Panc1 (cell line): ENCODE results near the gene TP63. TPM values are rescaled to one million over a fixed set of nuclear protein-coding genes. Genes with fewer than 3 reads are reported as not detected.
A peak's percentile ranks its signal among the peaks of the same experiment; 100 is the strongest.

Source experiments
- ATAC-seq: fragments of 200-7000 bp; cut with Tn5 transposase; 2 replicates; pipeline ENCODE4 v1.9.1; 2020; ENCODE audit warnings: mild to moderate bottlenecking, moderate library complexity
- BruUV-seq: library from RNA; stranded (reverse); fragments of 400-500 nt; replicated peaks from 2 replicates; lab custom pipeline; 2021; lab: Mats Ljungman, UMichigan
- CTCF ChIA-PET: fragments of 300-600 bp; sonication (Branson Sonifier 250); formaldehyde crosslinking; loops from one replicate; lab custom pipeline; 2022; ENCODE audit warnings: antibody characterized with exemption; lab: Charles Lee
- POLR2A ChIA-PET: fragments of 300-600 bp; sonication (Branson Sonifier 250); formaldehyde crosslinking; loops from one replicate; lab custom pipeline; 2022; ENCODE audit warnings: antibody characterized with exemption; lab: Charles Lee
- DNase-seq: peaks from one replicate; pipeline ENCODE4 v3.0.0-alpha.2; 2010; ENCODE audit warnings: low read depth, low spot score
- H3K27ac ChIP-seq: 2 replicates; pipeline ENCODE4 v1.5.1; 2011; ENCODE audit warnings: mild to moderate bottlenecking, low read length, inconsistent platforms
- H3K27me3 ChIP-seq: fragments of 200-500 bp; sonication (Bioruptor generic); 2 replicates; pipeline ENCODE4 v1.6.0; 2014; ENCODE audit warnings: low read length, inconsistent platforms; ENCODE audit not compliant: control insufficient read depth, insufficient read depth
- H3K36me3 ChIP-seq: fragments of 200-500 bp; sonication (Bioruptor generic); 2 replicates; pipeline ENCODE4 v1.5.1; 2014; ENCODE audit warnings: inconsistent platforms, mild to moderate bottlenecking, low read length, moderate library complexity; ENCODE audit not compliant: control insufficient read depth, insufficient read depth
- H3K4me1 ChIP-seq: 2 replicates; pipeline ENCODE4 v1.5.1; 2011; ENCODE audit warnings: inconsistent platforms, mild to moderate bottlenecking, low read length, moderate library complexity; ENCODE audit not compliant: control insufficient read depth, insufficient read depth
- H3K4me3 ChIP-seq, 2 experiments: 2 replicates each; pipeline ENCODE4 v1.5.1; 2011 to 2012; ENCODE audit warnings: low read depth in 2 of 2, low read length in 2 of 2, mild to moderate bottlenecking in 2 of 2, inconsistent platforms in 1 of 2, moderate library complexity in 1 of 2
- H3K9me3 ChIP-seq: fragments of 200-500 bp; sonication (Bioruptor generic); 2 replicates; pipeline ENCODE4 v1.5.1; 2014; ENCODE audit warnings: low read depth, mild to moderate bottlenecking, inconsistent platforms, low read length, moderate library complexity; ENCODE audit not compliant: control insufficient read depth, insufficient read depth
- POLR2AphosphoS5 ChIP-seq: IDR thresholded peaks from 2 replicates; pipeline ENCODE4 v1.6.1; 2012; ENCODE audit warnings: mild to moderate bottlenecking, low read depth, low read length, moderate library complexity
- SIN3A ChIP-seq: IDR thresholded peaks from 2 replicates; pipeline ENCODE4 v1.6.1; 2012; ENCODE audit warnings: low read depth, mild to moderate bottlenecking, low read length, moderate library complexity, borderline replicate concordance; ENCODE audit not compliant: insufficient read depth
- TCF7L2 ChIP-seq: IDR thresholded peaks from 2 replicates; pipeline ENCODE4 v1.6.1; 2011; ENCODE audit warnings: mild to moderate bottlenecking, low read depth, low read length, inconsistent platforms
- in situ Hi-C: cut with HindIII; loops from 2 replicates; pipeline ENCODE4 v1.10.0; 2016; ENCODE audit warnings: low sequenced_read_pairs, low pct_unique_long_range_greater_than_20kb
- intact Hi-C: fragments of 100-400 bp; cut with micrococcal nuclease; formaldehyde crosslinking; loops from one replicate; pipeline ENCODE4 v1.10.0; 2022; ENCODE audit not compliant: unreplicated experiment
- total RNA-seq: library from RNA; stranded (reverse); gene quantifications from one replicate; pipeline ENCODE4 v1.2.1, GENCODE V29; 2021; ENCODE audit not compliant: unreplicated experiment
- TF ChIP-seq, protein P1 (sequence below), 2 experiments: IDR thresholded peaks; 2 replicates each; pipeline ENCODE4 v1.6.1; 2011 to 2012; ENCODE audit warnings: low read depth in 2 of 2, control low read depth in 1 of 2, low read length in 1 of 2, mild to moderate bottlenecking in 1 of 2, moderate library complexity in 1 of 2; ENCODE audit not compliant: insufficient read depth in 1 of 2
- TF ChIP-seq, protein P2 (sequence below): fragments of 450-650 bp; IDR thresholded peaks from 2 replicates; pipeline ENCODE4 v1.5.1; 2017; ENCODE audit warnings: mild to moderate bottlenecking

Gene TP63
- total RNA-seq, 1 experiment from 2014 or later: 0.51 TPM

DNA sequence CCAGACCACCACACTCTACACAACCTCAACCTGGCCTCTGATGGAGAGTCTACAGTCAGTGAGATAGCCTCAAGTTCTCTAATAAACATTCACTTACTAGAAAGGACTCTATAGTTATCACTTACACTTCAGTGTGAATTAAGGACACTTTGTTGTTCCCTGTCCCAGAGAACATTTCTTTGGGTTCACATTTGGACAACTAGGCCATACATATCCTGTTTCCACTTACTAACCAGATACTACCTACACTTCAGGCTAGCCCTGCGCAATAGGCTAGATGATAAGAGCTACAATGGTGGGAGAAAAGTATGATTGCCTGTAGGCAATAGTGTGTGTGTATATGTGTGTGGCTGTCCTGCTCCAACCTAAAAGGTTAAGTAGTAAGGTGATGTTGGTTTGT, 72.7 kb downstream of the TP63 start:
- no peak for DNase-seq
- Histone ChIP-seq H3K36me3 (no peaks in the 10 kb centered on the region), H3K9me3 (no peaks in the 10 kb centered on the region), H3K27me3 (no peaks in the 10 kb centered on the region), H3K4me3 (no peak overlapping the region), H3K4me1 (no peaks in the 10 kb centered on the region), H3K27ac (no peak overlapping the region)
- ATAC-seq: no peak
- BruUV-seq: no TSS peak
- in situ Hi-C loops (no loop called here), intact Hi-C loops (no loop called here)
- CTCF ChIA-PET: no interaction called here
- TF ChIP-seq SIN3A (no peak), TCF7L2 (no peak), POLR2AphosphoS5 (no peak)
- POLR2A ChIA-PET: no interaction called here

DNA sequence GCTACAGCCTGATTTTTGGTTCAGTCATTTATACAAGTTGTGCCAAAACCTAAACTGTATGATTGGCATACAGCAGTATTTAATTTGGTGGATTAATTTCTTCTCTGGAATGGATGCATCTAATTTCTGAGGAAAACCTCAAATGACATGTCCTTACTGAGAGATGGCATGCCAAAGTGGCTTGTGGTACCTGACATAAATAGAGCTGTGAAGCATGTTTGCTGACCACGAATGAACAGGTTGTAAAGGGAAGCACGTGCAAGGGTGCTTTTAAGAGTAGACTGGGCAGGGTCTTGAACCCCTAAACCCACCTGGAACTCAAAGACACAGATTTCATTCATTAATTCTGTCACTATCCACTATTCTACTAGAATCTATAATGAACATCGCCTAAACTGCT, 77.2 kb downstream of the TP63 start:
- ATAC-seq (no peak), DNase-seq (no peak)
- H3K4me3 ChIP-seq: no peak overlapping the region
- H3K27ac ChIP-seq: peak overlapping the region; percentile 0; the same call in 1 of the 2 replicates
- in situ Hi-C loops (no loop called here), intact Hi-C loops (no loop called here)
- BruUV-seq: no TSS peak
- H3K36me3 ChIP-seq: no peaks in the 10 kb centered on the region
- no peaks in the 10 kb centered on the region for H3K27me3 ChIP-seq
- POLR2A ChIA-PET: no interaction called here
- TF ChIP-seq, protein P1, sequence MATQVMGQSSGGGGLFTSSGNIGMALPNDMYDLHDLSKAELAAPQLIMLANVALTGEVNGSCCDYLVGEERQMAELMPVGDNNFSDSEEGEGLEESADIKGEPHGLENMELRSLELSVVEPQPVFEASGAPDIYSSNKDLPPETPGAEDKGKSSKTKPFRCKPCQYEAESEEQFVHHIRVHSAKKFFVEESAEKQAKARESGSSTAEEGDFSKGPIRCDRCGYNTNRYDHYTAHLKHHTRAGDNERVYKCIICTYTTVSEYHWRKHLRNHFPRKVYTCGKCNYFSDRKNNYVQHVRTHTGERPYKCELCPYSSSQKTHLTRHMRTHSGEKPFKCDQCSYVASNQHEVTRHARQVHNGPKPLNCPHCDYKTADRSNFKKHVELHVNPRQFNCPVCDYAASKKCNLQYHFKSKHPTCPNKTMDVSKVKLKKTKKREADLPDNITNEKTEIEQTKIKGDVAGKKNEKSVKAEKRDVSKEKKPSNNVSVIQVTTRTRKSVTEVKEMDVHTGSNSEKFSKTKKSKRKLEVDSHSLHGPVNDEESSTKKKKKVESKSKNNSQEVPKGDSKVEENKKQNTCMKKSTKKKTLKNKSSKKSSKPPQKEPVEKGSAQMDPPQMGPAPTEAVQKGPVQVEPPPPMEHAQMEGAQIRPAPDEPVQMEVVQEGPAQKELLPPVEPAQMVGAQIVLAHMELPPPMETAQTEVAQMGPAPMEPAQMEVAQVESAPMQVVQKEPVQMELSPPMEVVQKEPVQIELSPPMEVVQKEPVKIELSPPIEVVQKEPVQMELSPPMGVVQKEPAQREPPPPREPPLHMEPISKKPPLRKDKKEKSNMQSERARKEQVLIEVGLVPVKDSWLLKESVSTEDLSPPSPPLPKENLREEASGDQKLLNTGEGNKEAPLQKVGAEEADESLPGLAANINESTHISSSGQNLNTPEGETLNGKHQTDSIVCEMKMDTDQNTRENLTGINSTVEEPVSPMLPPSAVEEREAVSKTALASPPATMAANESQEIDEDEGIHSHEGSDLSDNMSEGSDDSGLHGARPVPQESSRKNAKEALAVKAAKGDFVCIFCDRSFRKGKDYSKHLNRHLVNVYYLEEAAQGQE (IDR thresholded peaks at IDR 0.05; ENCODE audit: insufficient read depth in 1 of 2, low read depth in 2 of 2, low read length in 1 of 2): no peak
- TF ChIP-seq SIN3A (no peak), TCF7L2 (no peak), POLR2AphosphoS5 (no peak)
- TF ChIP-seq, protein P2, sequence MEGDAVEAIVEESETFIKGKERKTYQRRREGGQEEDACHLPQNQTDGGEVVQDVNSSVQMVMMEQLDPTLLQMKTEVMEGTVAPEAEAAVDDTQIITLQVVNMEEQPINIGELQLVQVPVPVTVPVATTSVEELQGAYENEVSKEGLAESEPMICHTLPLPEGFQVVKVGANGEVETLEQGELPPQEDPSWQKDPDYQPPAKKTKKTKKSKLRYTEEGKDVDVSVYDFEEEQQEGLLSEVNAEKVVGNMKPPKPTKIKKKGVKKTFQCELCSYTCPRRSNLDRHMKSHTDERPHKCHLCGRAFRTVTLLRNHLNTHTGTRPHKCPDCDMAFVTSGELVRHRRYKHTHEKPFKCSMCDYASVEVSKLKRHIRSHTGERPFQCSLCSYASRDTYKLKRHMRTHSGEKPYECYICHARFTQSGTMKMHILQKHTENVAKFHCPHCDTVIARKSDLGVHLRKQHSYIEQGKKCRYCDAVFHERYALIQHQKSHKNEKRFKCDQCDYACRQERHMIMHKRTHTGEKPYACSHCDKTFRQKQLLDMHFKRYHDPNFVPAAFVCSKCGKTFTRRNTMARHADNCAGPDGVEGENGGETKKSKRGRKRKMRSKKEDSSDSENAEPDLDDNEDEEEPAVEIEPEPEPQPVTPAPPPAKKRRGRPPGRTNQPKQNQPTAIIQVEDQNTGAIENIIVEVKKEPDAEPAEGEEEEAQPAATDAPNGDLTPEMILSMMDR: no peak
- CTCF ChIA-PET: no interaction called here
- no peaks in the 10 kb centered on the region for H3K9me3 ChIP-seq
- no peaks in the 10 kb centered on the region for H3K4me1 ChIP-seq

DNA sequence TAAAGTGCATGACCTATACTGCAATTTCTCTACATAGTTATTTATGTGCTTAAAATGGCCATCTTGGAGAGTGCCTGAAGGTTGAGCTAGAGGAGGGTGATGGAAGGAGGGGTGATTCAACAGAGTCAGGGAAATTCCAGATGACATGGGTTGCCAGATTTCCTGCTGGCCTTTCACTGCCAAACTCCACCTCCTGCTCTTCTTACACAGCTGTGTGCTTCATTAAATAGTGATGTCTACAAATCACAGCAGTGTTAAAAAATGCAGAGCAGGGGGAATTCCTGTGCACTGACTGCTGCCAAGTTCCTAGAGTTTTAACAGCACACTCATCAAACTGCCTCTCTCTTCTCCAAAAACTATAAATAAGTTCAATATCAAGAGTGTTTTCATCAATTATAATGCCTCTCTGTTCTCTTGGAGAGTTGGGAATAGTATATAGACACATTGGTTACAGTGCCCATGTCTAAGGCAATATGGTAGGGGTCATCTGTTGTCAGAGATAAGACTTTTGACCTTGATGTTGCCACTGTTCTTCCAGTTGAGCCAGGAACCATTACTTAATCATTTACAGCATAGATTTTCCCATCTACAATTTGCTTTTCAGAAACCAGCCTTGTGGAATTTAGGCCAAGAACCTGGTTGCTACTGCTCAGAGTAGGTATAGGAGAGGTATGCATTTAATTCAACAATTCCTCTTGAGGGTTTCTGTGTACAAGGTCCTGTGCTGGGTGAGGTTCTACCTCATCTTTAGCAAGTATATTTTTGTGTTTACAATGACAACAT, 79.6 kb downstream of the TP63 start:
- TF ChIP-seq, protein P2: no peak
- TF ChIP-seq POLR2AphosphoS5: 0 out of 2 replicates have a peak, but pooled peaks have one; percentile 33

More for the DNA sequence above, 79.6 kb downstream of the TP63 start:
- intact Hi-C loops: no loop called here
- no peaks in the 10 kb centered on the region for H3K36me3 ChIP-seq
- no peaks in the 10 kb centered on the region for H3K9me3 ChIP-seq
- ATAC-seq (peak; percentile 88), DNase-seq (peak; percentile 81)
- peak overlapping the region; percentile 3; the same call in 1 of the 2 replicates for H3K27ac ChIP-seq
- no peaks in the 10 kb centered on the region for H3K4me1 ChIP-seq
- H3K4me3 ChIP-seq: no peak overlapping the region
- CTCF ChIA-PET: no interaction called here
- no peaks in the 10 kb centered on the region for H3K27me3 ChIP-seq
- BruUV-seq: no TSS peak
- in situ Hi-C loops: no loop called here
- POLR2A ChIA-PET: interaction anchor here (0.6 kb wide), 1 partner anchor 372 kb away, joined by 3 read pairs; no protein-coding TSS in a partner anchor
